NCI-H2107 (cell line): ENCODE measurements around the gene ZC3H8.

Experiments
- DNase-seq: peaks from one replicate; lab custom pipeline; 2025; lab: John Stamatoyannopoulos, UW

The ZC3H8 gene

DNA sequence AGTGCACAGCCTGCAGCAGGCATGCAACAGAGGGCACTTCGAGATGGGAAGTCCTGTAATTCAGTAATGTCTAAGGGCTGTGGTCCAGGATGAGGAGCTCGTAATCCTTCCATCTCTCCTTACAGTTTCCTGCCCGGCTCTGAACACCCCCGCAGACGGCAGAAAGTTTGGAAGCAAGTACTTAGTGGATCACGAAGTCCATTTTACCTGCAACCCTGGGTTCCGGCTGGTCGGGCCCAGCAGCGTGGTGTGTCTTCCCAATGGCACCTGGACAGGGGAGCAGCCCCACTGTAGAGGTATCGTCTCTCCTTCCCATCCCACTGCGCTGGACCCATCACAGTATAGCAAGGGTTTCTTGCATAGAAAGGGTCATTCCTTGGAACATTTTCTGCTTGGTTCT, 90.0 kb downstream of the ZC3H8 start:
- DNase-seq, result no peak

- DNase-seq, result no peak
These were observed 91.3 kb downstream of the ZC3H8 start for GRCh38 chr2:112163541-112163981.

DNA sequence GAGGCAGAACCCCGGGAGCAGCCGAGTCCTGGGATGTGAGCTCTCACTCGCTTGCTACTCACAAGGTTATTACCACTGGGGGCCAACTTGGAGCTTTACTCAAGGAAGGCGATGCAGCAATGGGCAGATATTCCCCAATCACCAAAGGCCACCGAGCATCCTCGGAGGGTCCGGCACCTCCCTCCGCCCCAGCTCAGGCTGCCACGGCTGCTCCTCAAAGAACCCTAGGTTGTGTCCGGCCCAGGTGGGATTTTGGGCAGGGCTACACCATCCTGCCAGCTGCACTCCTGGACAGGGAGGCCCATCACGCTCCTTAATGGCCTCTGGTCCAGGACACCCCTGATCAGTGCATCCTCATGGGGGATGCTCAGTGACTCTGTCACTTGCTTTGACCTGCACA, 91.9 kb downstream of the ZC3H8 start:
- no peak for DNase-seq

DNA sequence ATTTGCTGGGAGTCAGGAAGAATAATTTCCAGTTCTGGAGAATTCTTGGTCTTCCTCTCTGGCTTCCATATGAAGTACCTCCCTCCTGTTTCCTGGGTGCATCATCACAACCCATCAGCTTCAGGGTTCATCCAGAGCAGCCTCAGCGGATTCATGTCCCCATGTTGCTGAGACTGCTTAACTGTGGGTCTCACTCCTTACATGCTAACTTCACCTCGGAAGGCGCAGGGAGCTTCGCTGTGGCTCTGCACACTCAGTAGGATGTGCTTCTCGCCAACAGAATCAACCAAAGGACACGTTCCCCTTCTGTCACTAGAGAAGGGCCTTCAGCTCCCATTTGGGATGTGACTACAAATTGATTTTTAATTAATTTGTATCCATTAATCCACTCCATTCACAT, 92.5 kb downstream of the ZC3H8 start:
- DNase-seq, result no peak
